Spinal cord (tissue), 10 donors: Measurements from ENCODE around the gene COL26A1. TPM values are rescaled to one million over a fixed set of nuclear protein-coding genes. Genes with fewer than 3 reads are reported as not detected.
A peak's percentile ranks its signal among the peaks of the same experiment; 100 is the strongest.
"Not testable (repeated sequence)": the region's sequence is repeated elsewhere in the genome, so short reads cannot be mapped to it uniquely, and the experiment has no call there.

Experiments
- DNase-seq, 6 donors: peaks; one replicate each; pipeline versions ENCODE4 v3.0.0 to v3.0.0-alpha.2; 2013 to 2015; ENCODE audit warnings: low spot score in 6 of 6, low read depth in 4 of 6
- H3K27ac ChIP-seq: one replicate; pipeline ENCODE4 v1.5.1; 2013; ENCODE audit warnings: low read depth, low read length, control low read depth
- H3K27me3 ChIP-seq: one replicate; pipeline ENCODE4 v1.6.1; 2013; ENCODE audit warnings: low read length; ENCODE audit not compliant: control insufficient read depth, insufficient read depth
- H3K36me3 ChIP-seq: one replicate; pipeline ENCODE4 v1.6.1; 2013; ENCODE audit warnings: low read length; ENCODE audit not compliant: control insufficient read depth, insufficient read depth
- H3K4me1 ChIP-seq: one replicate; pipeline ENCODE4 v1.6.1; 2013; ENCODE audit warnings: low read length; ENCODE audit not compliant: control insufficient read depth, insufficient read depth
- H3K4me3 ChIP-seq: one replicate; pipeline ENCODE4 v1.5.1; 2013; ENCODE audit warnings: low read depth, low read length, control low read depth
- H3K9me3 ChIP-seq: one replicate; pipeline ENCODE4 v1.6.1; 2013; ENCODE audit warnings: low read length; ENCODE audit not compliant: control insufficient read depth, insufficient read depth
- WGBS: methylation state at CpG from one replicate; pipeline ENCODE4 v1.1.5; 2013; ENCODE audit warnings: missing lambda C conversion rate; ENCODE audit not compliant: insufficient coverage; 5-methylcytosine and 5-hydroxymethylcytosine counted together
- polyA plus RNA-seq, 2 donors: library from polyadenylated mRNA; unstranded; fragments of 120-200 nt; gene quantifications; one replicate each; pipeline ENCODE4 v1.2.1, GENCODE V29; 2013; ENCODE audit not compliant: insufficient read length in 2 of 2
- total RNA-seq, 2 donors: library from RNA; depleted of rRNA in 1 of 2; stranded (reverse); fragments of 120-200 nt in 1 of 2; fragments of >200 nt in 1 of 2; gene quantifications; one replicate each; pipeline versions ENCODE4 v1.2.3 to v1.2.4, GENCODE V29; 2013 to 2014
- donor health status: healthy.

COL26A1 gene
- total and polyA plus RNA-seq, 4 donors = 15.4 to 49.3 (median 28.6) TPM

GRCh38 chr7:101465131-101465530, 102.5 kb downstream of the COL26A1 start:
- Histone ChIP-seq H3K27ac (no peak overlapping the region), H3K36me3 (no peaks in the 10 kb centered on the region), H3K4me3 (no peak overlapping the region), H3K4me1 (peaks cover 6% of the 10 kb centered on the region), H3K27me3 (no peaks in the 10 kb centered on the region), H3K9me3 (no peaks in the 10 kb centered on the region)
- 87% methylated on average over 5 of the region's 5 CpGs for WGBS
- no peak for DNase-seq

GRCh38 chr7:101465576-101466196, 103.0 kb downstream of the COL26A1 start:
- no peaks in the 10 kb centered on the region for H3K9me3 ChIP-seq
- H3K27me3 ChIP-seq = no peaks in the 10 kb centered on the region
- H3K27ac ChIP-seq = no peak overlapping the region
- H3K4me3 ChIP-seq = no peak overlapping the region
- 74% methylated on average over 9 of the region's 9 CpGs for WGBS
- no peaks in the 10 kb centered on the region for H3K36me3 ChIP-seq
- peaks cover 6% of the 10 kb centered on the region for H3K4me1 ChIP-seq
- no peak for DNase-seq

GRCh38 chr7:101466871-101467270, 104.2 kb downstream of the COL26A1 start:
- peaks cover 6% of the 10 kb centered on the region for H3K4me1 ChIP-seq
- no peak overlapping the region for H3K4me3 ChIP-seq
- no peak overlapping the region for H3K27ac ChIP-seq
- peak in 2 of 6 donors; percentile 17 to 50 for DNase-seq
- H3K27me3 ChIP-seq = no peaks in the 10 kb centered on the region
- WGBS = 22% methylated on average over 6 of the region's 6 CpGs
- no peaks in the 10 kb centered on the region for H3K9me3 ChIP-seq
- no peaks in the 10 kb centered on the region for H3K36me3 ChIP-seq

- Histone ChIP-seq H3K27ac (no peak overlapping the region), H3K9me3 (no peaks in the 10 kb centered on the region), H3K4me1 (peaks cover 6% of the 10 kb centered on the region), H3K36me3 (no peaks in the 10 kb centered on the region), H3K4me3 (no peak overlapping the region), H3K27me3 (no peaks in the 10 kb centered on the region)
- no peak for DNase-seq
- 92% methylated on average over 10 of the region's 14 CpGs for WGBS
Measured at GRCh38 chr7:101468546-101469275, 106.0 kb downstream of the COL26A1 start.

GRCh38 chr7:101470668-101471487, 108.2 kb downstream of the COL26A1 start:
- no peak overlapping the region for H3K4me3 ChIP-seq
- DNase-seq = no peak
- 94% methylated on average over 3 of the region's 9 CpGs for WGBS
- peaks cover 6% of the 10 kb centered on the region for H3K4me1 ChIP-seq
- H3K27ac ChIP-seq = no peak overlapping the region
- H3K9me3 ChIP-seq = no peaks in the 10 kb centered on the region
- H3K36me3 ChIP-seq = no peaks in the 10 kb centered on the region
- H3K27me3 ChIP-seq = no peaks in the 10 kb centered on the region

GRCh38 chr7:101474178-101474577, 111.5 kb downstream of the COL26A1 start:
- Histone ChIP-seq H3K27me3 (no peaks in the 10 kb centered on the region), H3K27ac (no peak overlapping the region), H3K4me1 (no peaks in the 10 kb centered on the region), H3K36me3 (no peaks in the 10 kb centered on the region), H3K9me3 (no peaks in the 10 kb centered on the region), H3K4me3 (no peak overlapping the region)
- DNase-seq = no peak
- WGBS = no CpG with 5 or more reads among the region's 5 CpGs

GRCh38 chr7:101475691-101476090, 113.0 kb downstream of the COL26A1 start:
- no CpG with 5 or more reads among the region's 2 CpGs for WGBS
- not testable (repeated sequence) for H3K4me1 ChIP-seq, DNase-seq, H3K27me3 ChIP-seq, H3K4me3 ChIP-seq, H3K27ac ChIP-seq, H3K36me3 ChIP-seq, H3K9me3 ChIP-seq

- no peak for DNase-seq
- H3K27ac ChIP-seq = no peak overlapping the region
- no peaks in the 10 kb centered on the region for H3K36me3 ChIP-seq
- no peak overlapping the region for H3K4me3 ChIP-seq
- no peaks in the 10 kb centered on the region for H3K27me3 ChIP-seq
- H3K9me3 ChIP-seq = no peaks in the 10 kb centered on the region
- H3K4me1 ChIP-seq = no peaks in the 10 kb centered on the region
- WGBS = no CpG with 5 or more reads among the region's 1 CpG
Measured at GRCh38 chr7:101479217-101479616, 116.5 kb downstream of the COL26A1 start.

GRCh38 chr7:101486056-101486432, 123.4 kb downstream of the COL26A1 start:
- H3K9me3 ChIP-seq, H3K27ac ChIP-seq, H3K36me3 ChIP-seq, DNase-seq, H3K27me3 ChIP-seq, H3K4me3 ChIP-seq: not testable (repeated sequence)
- H3K4me1 ChIP-seq = peaks cover 11% of the 10 kb centered on the region
- 65% methylated on average over 5 of the region's 7 CpGs for WGBS
